Keratinocyte (primary cell): ENCODE measurements around the gene ATAD2B. TPM values are rescaled to one million over a fixed set of nuclear protein-coding genes. Genes with fewer than 3 reads are reported as not detected.

ENCODE experiments used
- DNase-seq: peaks from one replicate; pipeline ENCODE4 v3.0.0-alpha.2; 2011; ENCODE audit warnings: low read depth, missing footprints, low spot score
- FAIRE-seq: peaks from 2 replicates; lab custom pipeline; 2011; peaks lifted over from hg19 to GRCh38; lab: Jason Lieb, UNC
- H2AFZ ChIP-seq: 2 replicates; pipeline ENCODE4 v1.6.0; 2012; ENCODE audit warnings: low read length, control low read depth, inconsistent platforms; ENCODE audit not compliant: control insufficient read depth
- H3K27ac ChIP-seq: 2 replicates; pipeline ENCODE4 v1.5.1; 2011; ENCODE audit warnings: low read length; ENCODE audit not compliant: control insufficient read depth, insufficient read depth
- H3K27me3 ChIP-seq: 3 replicates; pipeline ENCODE4 v1.6.0; 2011; ENCODE audit warnings: low read length; ENCODE audit not compliant: control insufficient read depth, insufficient read depth; ENCODE audit errors: extremely low read depth
- H3K36me3 ChIP-seq, 2 experiments: 2 replicates in 1 of 2; 3 replicates in 1 of 2; pipeline ENCODE4 v1.5.1; 2011; ENCODE audit warnings: low read length in 2 of 2, mild to moderate bottlenecking in 1 of 2; ENCODE audit not compliant: control insufficient read depth in 2 of 2, insufficient read depth in 2 of 2; ENCODE audit errors: extremely low read depth in 1 of 2
- H3K4me1 ChIP-seq: 3 replicates; pipeline ENCODE4 v1.5.1; 2011; ENCODE audit warnings: low read length; ENCODE audit not compliant: control insufficient read depth, insufficient read depth; ENCODE audit errors: extremely low read depth
- H3K4me2 ChIP-seq: 3 replicates; pipeline ENCODE4 v1.6.0; 2011; ENCODE audit warnings: low read depth, low read length; ENCODE audit not compliant: control insufficient read depth, insufficient read depth; ENCODE audit errors: extremely low read depth
- H3K4me3 ChIP-seq, 3 experiments: fragments of 200-600 bp in 1 of 3; sonication (generic) in 1 of 3; 2 replicates in 2 of 3; 3 replicates in 1 of 3; pipeline ENCODE4 v1.5.1; 2011 to 2016; ENCODE audit warnings: low read length in 3 of 3, mild to moderate bottlenecking in 3 of 3, control low read depth in 2 of 3, inconsistent platforms in 1 of 3, low read depth in 1 of 3, mixed read lengths in 1 of 3, mixed run types in 1 of 3, moderate library complexity in 1 of 3; ENCODE audit not compliant: control insufficient read depth in 2 of 3, insufficient read depth in 2 of 3; ENCODE audit errors: extremely low read depth in 1 of 3
- H3K79me2 ChIP-seq: 2 replicates; pipeline ENCODE4 v1.6.0; 2012; ENCODE audit warnings: low read length; ENCODE audit not compliant: control insufficient read depth, insufficient read depth
- H3K9ac ChIP-seq: 3 replicates; pipeline ENCODE4 v1.6.0; 2011; ENCODE audit warnings: low read length; ENCODE audit not compliant: control insufficient read depth, insufficient read depth; ENCODE audit errors: extremely low read depth
- H3K9me1 ChIP-seq: 3 replicates; pipeline ENCODE4 v1.6.0; 2011; ENCODE audit warnings: low read length; ENCODE audit not compliant: control insufficient read depth, insufficient read depth; ENCODE audit errors: extremely low read depth
- H3K9me3 ChIP-seq: 2 replicates; pipeline ENCODE4 v1.5.1; 2012; ENCODE audit warnings: low read depth, low read length; ENCODE audit not compliant: control insufficient read depth
- H4K20me1 ChIP-seq: 3 replicates; pipeline ENCODE4 v1.6.0; 2011; ENCODE audit warnings: low read length; ENCODE audit not compliant: control insufficient read depth, insufficient read depth; ENCODE audit errors: extremely low read depth
- EZH2 ChIP-seq: IDR thresholded peaks from one replicate; pipeline ENCODE4 v1.6.1; 2012; ENCODE audit warnings: inconsistent platforms, mild to moderate bottlenecking, low read length, moderate library complexity
- dilution Hi-C: fragments of 300-500 bp; cut with MboI; formaldehyde crosslinking; loops from one replicate; pipeline ENCODE4 v1.7.0; 2020; ENCODE audit warnings: low sequenced_read_pairs; ENCODE audit not compliant: extremely low pct_ligation_motif_present
- polyA plus RNA-seq, 5 experiments: library from polyadenylated mRNA; depleted of rRNA in 3 of 5; stranded (reverse) in 3 of 5; stranded (forward) in 1 of 5; unstranded in 1 of 5; fragments of >200 nt; gene quantifications; 1 replicate in 1 of 5; 2 replicates in 3 of 5; 3 replicates in 1 of 5; pipeline versions ENCODE4 v1.2.1 to v1.2.3, GENCODE V29; 2011 to 2012; ENCODE audit warnings: missing spikeins in 2 of 5, low read depth in 1 of 5, low replicate concordance in 1 of 5
- TF ChIP-seq, protein P1 (sequence below), 3 experiments: IDR thresholded peaks in 1 of 3; conservative IDR thresholded peaks in 1 of 3; optimal IDR thresholded peaks in 1 of 3; 2 replicates in 2 of 3; 3 replicates in 1 of 3; pipeline versions ENCODE3 to v1.5.1; 2011; ENCODE audit warnings: low read length in 3 of 3, mild to moderate bottlenecking in 3 of 3, moderate library complexity in 2 of 3, control low read depth in 1 of 3, inconsistent platforms in 1 of 3; ENCODE audit not compliant: insufficient read depth in 2 of 3; ENCODE audit errors: extremely low read depth in 1 of 3

Gene ATAD2B
- polyA plus RNA-seq, 1 donor (not counting 4 experiments of a cell fraction or from before 2014, with no cell fraction given), result 4.4 TPM

DNA sequence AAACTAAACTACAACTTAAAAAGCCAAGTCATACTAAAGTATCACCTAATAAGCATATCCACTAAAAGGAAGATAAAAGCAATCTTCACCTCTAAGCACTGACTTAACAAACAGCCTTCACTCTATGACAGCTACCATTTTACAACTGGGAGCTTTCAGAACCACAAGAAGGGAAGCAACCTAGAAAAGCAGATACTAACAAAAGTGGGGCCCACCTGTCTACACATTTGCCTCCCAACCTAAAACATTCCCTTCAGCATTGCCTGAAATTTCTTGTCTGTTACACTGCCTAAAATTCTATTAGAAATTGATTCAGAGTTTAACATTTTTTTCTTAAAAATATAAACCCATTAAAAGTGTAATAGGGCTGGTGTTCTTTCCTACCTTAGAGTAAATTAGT is 172.0 kb downstream of the ATAD2B start:
- Histone ChIP-seq H3K4me1 (peaks cover 39% of the 10 kb centered on the region), H3K4me2 (no peak overlapping the region), H3K36me3 (peaks cover 6% of the 10 kb centered on the region in 2 experiments), H3K27ac (no peak overlapping the region), H3K79me2 (no peaks in the 10 kb centered on the region), H2AFZ (no peak overlapping the region), H3K9me3 (no peaks in the 10 kb centered on the region), H3K9ac (no peak overlapping the region), H3K4me3 (no peak overlapping the region), H4K20me1 (no peaks in the 10 kb centered on the region), H3K27me3 (no peaks in the 10 kb centered on the region), H3K9me1 (no peaks in the 10 kb centered on the region)
- TF ChIP-seq, protein P1, sequence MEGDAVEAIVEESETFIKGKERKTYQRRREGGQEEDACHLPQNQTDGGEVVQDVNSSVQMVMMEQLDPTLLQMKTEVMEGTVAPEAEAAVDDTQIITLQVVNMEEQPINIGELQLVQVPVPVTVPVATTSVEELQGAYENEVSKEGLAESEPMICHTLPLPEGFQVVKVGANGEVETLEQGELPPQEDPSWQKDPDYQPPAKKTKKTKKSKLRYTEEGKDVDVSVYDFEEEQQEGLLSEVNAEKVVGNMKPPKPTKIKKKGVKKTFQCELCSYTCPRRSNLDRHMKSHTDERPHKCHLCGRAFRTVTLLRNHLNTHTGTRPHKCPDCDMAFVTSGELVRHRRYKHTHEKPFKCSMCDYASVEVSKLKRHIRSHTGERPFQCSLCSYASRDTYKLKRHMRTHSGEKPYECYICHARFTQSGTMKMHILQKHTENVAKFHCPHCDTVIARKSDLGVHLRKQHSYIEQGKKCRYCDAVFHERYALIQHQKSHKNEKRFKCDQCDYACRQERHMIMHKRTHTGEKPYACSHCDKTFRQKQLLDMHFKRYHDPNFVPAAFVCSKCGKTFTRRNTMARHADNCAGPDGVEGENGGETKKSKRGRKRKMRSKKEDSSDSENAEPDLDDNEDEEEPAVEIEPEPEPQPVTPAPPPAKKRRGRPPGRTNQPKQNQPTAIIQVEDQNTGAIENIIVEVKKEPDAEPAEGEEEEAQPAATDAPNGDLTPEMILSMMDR (optimal IDR thresholded peaks at IDR 0.05 in 1 of 3, IDR thresholded peaks at IDR 0.05 in 1 of 3, conservative IDR thresholded peaks at IDR 0.05 in 1 of 3; ENCODE audit: extremely low read depth in 1 of 3, insufficient read depth in 2 of 3, low read length in 3 of 3), result no peak
- TF ChIP-seq EZH2, result no peak
- DNase-seq, result no peak
- dilution Hi-C loops, result no loop called here
- FAIRE-seq, result no peak

DNA sequence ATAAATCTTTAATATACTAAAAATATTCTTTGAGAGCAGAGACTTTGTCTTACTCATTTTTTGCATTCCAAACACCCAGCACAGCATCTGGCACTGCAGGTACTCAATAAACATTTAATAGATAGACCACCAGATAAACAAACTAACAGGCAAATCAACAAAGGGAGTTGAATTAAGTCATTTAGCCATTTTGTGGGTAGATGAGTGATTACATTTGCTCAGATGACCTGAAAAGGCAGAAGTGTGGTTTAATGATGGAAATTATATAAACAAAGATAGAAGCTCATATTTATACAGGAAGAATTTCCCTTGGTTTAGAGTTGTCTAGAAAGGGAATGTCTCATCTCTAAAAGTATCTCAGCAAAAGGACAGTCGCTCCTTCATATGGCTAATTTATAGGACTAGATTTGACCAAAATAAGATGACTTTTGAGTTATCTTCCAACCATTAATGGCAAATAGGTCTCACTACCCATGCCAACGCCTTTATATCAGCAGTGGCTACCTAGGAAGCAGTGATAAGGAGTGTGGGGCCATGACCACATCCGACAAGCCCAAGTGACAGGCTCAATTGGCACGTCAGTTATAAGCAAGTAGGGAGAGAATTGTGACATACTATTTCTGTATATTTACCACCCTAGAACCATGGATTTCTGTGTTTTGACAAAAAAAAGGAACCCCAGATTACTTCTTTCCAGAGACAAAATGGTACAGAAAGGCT is 173.5 kb downstream of the ATAD2B start:
- dilution Hi-C loops, result no loop called here
- H3K9me1 ChIP-seq, result peaks cover 2% of the 10 kb centered on the region
- H3K4me2 ChIP-seq, result no peak overlapping the region
- H3K4me3 ChIP-seq, result no peak overlapping the region
- no peaks in the 10 kb centered on the region for H3K9me3 ChIP-seq
- no peak for DNase-seq
- H4K20me1 ChIP-seq, result no peaks in the 10 kb centered on the region
- peaks cover 5 to 6% of the 10 kb centered on the region in 2 experiments for H3K36me3 ChIP-seq
- no peaks in the 10 kb centered on the region for H3K27me3 ChIP-seq
- no peak overlapping the region for H3K27ac ChIP-seq
- TF ChIP-seq, protein P1 (optimal IDR thresholded peaks at IDR 0.05 in 1 of 3, IDR thresholded peaks at IDR 0.05 in 1 of 3, conservative IDR thresholded peaks at IDR 0.05 in 1 of 3; ENCODE audit: extremely low read depth in 1 of 3, insufficient read depth in 2 of 3, low read length in 3 of 3), result no peak
- no peak for TF ChIP-seq EZH2
- H3K79me2 ChIP-seq, result no peaks in the 10 kb centered on the region
- H2AFZ ChIP-seq, result no peak overlapping the region
- H3K9ac ChIP-seq, result no peak overlapping the region
- H3K4me1 ChIP-seq, result peaks cover 41% of the 10 kb centered on the region
- FAIRE-seq, result no peak
